Left lobe of liver (tissue), 2 donors: ENCODE data around the gene FYN. TPM values are rescaled to one million over a fixed set of nuclear protein-coding genes. Genes with fewer than 3 reads are reported as not detected.
"Not testable (repeated sequence)": the region's sequence is repeated elsewhere in the genome, so short reads cannot be mapped to it uniquely, and the experiment has no call there.

Experiments
- ATAC-seq: fragments of 200-7000 bp; cut with Tn5 transposase; one replicate; pipeline ENCODE4 v1.9.1; 2020; ENCODE audit warnings: mild to moderate bottlenecking, moderate library complexity
- DNase-seq: peaks from one replicate; pipeline ENCODE4 v3.0.0-alpha.2; 2020; ENCODE audit warnings: low spot score
- total RNA-seq: library from RNA; stranded (reverse); gene quantifications from one replicate; pipeline ENCODE4 v1.2.1, GENCODE V29; 2021
- donor health status: DM: no; HTN: no; CAD: no; lungs with moderate emphysema.
- donor health status: DM: no; HTN: yes; CAD: no.

The FYN gene
- total RNA-seq, 1 donor from 2014 or later: 30.0 TPM

GRCh38 chr6:111646942-111647341, 226.3 kb downstream of the FYN start:
- no peak for DNase-seq
- ATAC-seq: no peak

GRCh38 chr6:111646034-111646433, 227.2 kb downstream of the FYN start:
- no peak for DNase-seq

GRCh38 chr6:111644893-111645430, 228.3 kb downstream of the FYN start:
- ATAC-seq: no peak

More at GRCh38 chr6:111646034-111646433, 227.2 kb downstream of the FYN start:
- no peak for ATAC-seq

GRCh38 chr6:111642463-111643158, 230.6 kb downstream of the FYN start:
- ATAC-seq (peak; percentile 99), DNase-seq (peak; percentile 79)

More at GRCh38 chr6:111644893-111645430, 228.3 kb downstream of the FYN start:
- no peak for DNase-seq

GRCh38 chr6:111639266-111639665, 234.0 kb downstream of the FYN start:
- no peak for DNase-seq
- ATAC-seq: no peak

- DNase-seq, ATAC-seq: not testable (repeated sequence)
These were observed 238.3 kb downstream of the FYN start for GRCh38 chr6:111634981-111635380.

GRCh38 chr6:111633822-111634221, 239.4 kb downstream of the FYN start:
- ATAC-seq (no peak), DNase-seq (no peak)

GRCh38 chr6:111632468-111633247, 240.6 kb downstream of the FYN start:
- DNase-seq (no peak), ATAC-seq (no peak)

GRCh38 chr6:111631903-111632460, 241.3 kb downstream of the FYN start:
- DNase-seq: no peak
- ATAC-seq: no peak

GRCh38 chr6:111631018-111631417, 242.2 kb downstream of the FYN start:
- ATAC-seq: no peak

GRCh38 chr6:111628142-111628850, 245.0 kb downstream of the FYN start:
- ATAC-seq: no peak
- no peak for DNase-seq

More at GRCh38 chr6:111631018-111631417, 242.2 kb downstream of the FYN start:
- no peak for DNase-seq

GRCh38 chr6:111626441-111626840, 246.8 kb downstream of the FYN start:
- ATAC-seq (peak; percentile 27), DNase-seq (no peak)

GRCh38 chr6:111625461-111626391, 247.5 kb downstream of the FYN start:
- DNase-seq: peak; percentile 57

GRCh38 chr6:111625099-111625416, 248.2 kb downstream of the FYN start:
- no peak for ATAC-seq
- no peak for DNase-seq

More at GRCh38 chr6:111625461-111626391, 247.5 kb downstream of the FYN start:
- peak; percentile 99 for ATAC-seq

GRCh38 chr6:111624401-111625098, 248.7 kb downstream of the FYN start:
- DNase-seq (no peak), ATAC-seq (no peak)

- no peak for ATAC-seq
- DNase-seq: no peak
These were observed 250.1 kb downstream of the FYN start for GRCh38 chr6:111623046-111623718.

- no peak for ATAC-seq
These were observed 253.1 kb downstream of the FYN start for GRCh38 chr6:111620169-111620568.

GRCh38 chr6:111618407-111618806, 254.8 kb downstream of the FYN start:
- ATAC-seq: no peak
- DNase-seq: no peak

More at GRCh38 chr6:111620169-111620568, 253.1 kb downstream of the FYN start:
- DNase-seq: no peak

GRCh38 chr6:111617149-111617548, 256.1 kb downstream of the FYN start:
- DNase-seq: no peak
- no peak for ATAC-seq
